Suprapubic skin (tissue), 2 donors: ENCODE data around the gene CTXND1.

Experiments used
- EP300 ChIP-seq: sonication (generic); formaldehyde crosslinking; IDR thresholded peaks from one replicate; pipeline ENCODE4 v1.6.1; 2017; ENCODE audit warnings: antibody characterized with exemption
- POLR2A ChIP-seq, 2 donors: fragments of 450-650 bp; IDR thresholded peaks; one replicate each; pipeline ENCODE4 v1.6.1; 2017; ENCODE audit warnings: antibody characterized with exemption in 2 of 2, mild to moderate bottlenecking in 2 of 2, moderate library complexity in 2 of 2

- no peak for TF ChIP-seq EP300
- TF ChIP-seq POLR2A (IDR thresholded peaks at IDR 0.05), result no peak
These were observed 25.1 kb upstream of the CTXND1 start for GRCh38 chr15:80277147-80277546.
